ENCODE measurements around the gene GDPD5. TPM values are rescaled to one million over a fixed set of nuclear protein-coding genes. Genes with fewer than 3 reads are reported as not detected.

GDPD5 gene
- total and polyA plus RNA-seq, 2 donors (not counting 1 experiment from before 2014, with no cell fraction given), result 59.1 to 102 TPM

DNA sequence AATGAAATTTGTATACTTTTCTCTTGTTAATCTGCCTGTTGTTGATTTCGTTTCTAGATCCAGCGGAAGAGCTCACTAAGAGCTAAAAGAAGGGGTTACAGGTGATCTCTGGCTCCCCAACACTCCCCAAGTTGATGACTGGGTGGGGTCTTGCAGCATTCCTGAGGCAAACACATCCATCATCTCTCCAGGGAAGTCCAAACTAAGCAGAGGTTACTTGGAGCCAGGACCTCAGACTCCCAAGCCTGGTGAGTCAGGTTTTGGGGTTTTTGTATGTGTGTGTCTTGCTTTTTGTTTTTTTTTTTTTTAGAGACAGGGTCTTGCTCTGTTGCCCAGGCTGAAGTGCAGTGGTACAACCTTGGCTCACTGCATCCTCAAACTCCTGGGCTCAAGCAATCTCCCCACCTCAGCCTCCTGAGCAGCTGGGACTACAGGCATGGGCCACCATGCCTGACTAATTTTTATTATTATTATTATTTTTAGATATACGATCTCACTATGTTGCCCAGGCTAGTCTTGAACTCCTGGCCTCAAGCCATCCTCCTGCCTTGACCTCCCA lies 137.9 kb downstream of the GDPD5 start:
- no peaks in the 10 kb centered on the region for H3K9me3 ChIP-seq (ENCODE audit: control extremely low read depth in 1 of 3, control insufficient read depth in 2 of 3, insufficient read depth in 1 of 3, low read length in 2 of 3)
- no peak for TF ChIP-seq EZH2 (IDR thresholded peaks at IDR 0.05; ENCODE audit: borderline replicate concordance, insufficient read depth, low read depth, low read length, poor library complexity, severe bottlenecking)
- TF ChIP-seq, protein P1, sequence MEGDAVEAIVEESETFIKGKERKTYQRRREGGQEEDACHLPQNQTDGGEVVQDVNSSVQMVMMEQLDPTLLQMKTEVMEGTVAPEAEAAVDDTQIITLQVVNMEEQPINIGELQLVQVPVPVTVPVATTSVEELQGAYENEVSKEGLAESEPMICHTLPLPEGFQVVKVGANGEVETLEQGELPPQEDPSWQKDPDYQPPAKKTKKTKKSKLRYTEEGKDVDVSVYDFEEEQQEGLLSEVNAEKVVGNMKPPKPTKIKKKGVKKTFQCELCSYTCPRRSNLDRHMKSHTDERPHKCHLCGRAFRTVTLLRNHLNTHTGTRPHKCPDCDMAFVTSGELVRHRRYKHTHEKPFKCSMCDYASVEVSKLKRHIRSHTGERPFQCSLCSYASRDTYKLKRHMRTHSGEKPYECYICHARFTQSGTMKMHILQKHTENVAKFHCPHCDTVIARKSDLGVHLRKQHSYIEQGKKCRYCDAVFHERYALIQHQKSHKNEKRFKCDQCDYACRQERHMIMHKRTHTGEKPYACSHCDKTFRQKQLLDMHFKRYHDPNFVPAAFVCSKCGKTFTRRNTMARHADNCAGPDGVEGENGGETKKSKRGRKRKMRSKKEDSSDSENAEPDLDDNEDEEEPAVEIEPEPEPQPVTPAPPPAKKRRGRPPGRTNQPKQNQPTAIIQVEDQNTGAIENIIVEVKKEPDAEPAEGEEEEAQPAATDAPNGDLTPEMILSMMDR (IDR thresholded peaks at IDR 0.05), result no peak
- peaks cover 4 to 6% of the 10 kb centered on the region in 2 donors for H3K4me1 ChIP-seq (ENCODE audit: control insufficient read depth in 2 of 2, insufficient read depth in 2 of 2, low read length in 2 of 2)
- intact Hi-C loops (cut with micrococcal nuclease), result loop anchor here (1.0 kb wide), 4 partner anchors 11 to 144 kb away; partner anchors contain the start of gene RPS3
- no peak overlapping the region for H2AFZ ChIP-seq (ENCODE audit: insufficient read depth, low read depth, low read length, poor library complexity, severe bottlenecking)
- no peak overlapping the region for H3K4me2 ChIP-seq (replicated peaks; ENCODE audit: low read depth, low read length, poor library complexity, severe bottlenecking)
- CTCF ChIA-PET, result interaction anchor here (0.8 to 13.7 kb wide), 14 partner anchors 7 to 247 kb away, joined by 3 to 347 read pairs (median 5); no protein-coding TSS in a partner anchor
- H3K36me3 ChIP-seq (replicated peaks in 1 of 2; ENCODE audit: control extremely low read depth in 1 of 2, control insufficient read depth in 1 of 2, extremely low read depth in 1 of 2, insufficient read depth in 2 of 2, low read length in 1 of 2), result no peaks in the 10 kb centered on the region
- H3K27me3 ChIP-seq (replicated peaks in 1 of 4; ENCODE audit: control extremely low read depth in 1 of 4, control insufficient read depth in 3 of 4, insufficient read depth in 4 of 4, low read length in 3 of 4), result peaks cover 0 to 10% (median 3%) of the 10 kb centered on the region in 4 experiments
- H3K4me3 ChIP-seq (ENCODE audit: control extremely low read depth in 1 of 5, extremely low read depth in 1 of 5, insufficient read depth in 1 of 5, low read depth in 2 of 5, low read length in 4 of 5), result no peak overlapping the region
- H3K4me1 Mint-ChIP-seq, result peaks cover 2% of the 10 kb centered on the region
- POLR2A ChIA-PET, result interaction anchor here (0.7 to 1.3 kb wide), 3 partner anchors 13 to 116 kb away, joined by 3 to 4 read pairs (median 3); no protein-coding TSS in a partner anchor
- DNase-seq (no peak), ATAC-seq (ENCODE audit: low read depth) (no peak)
- no peak overlapping the region for H3K27ac Mint-ChIP-seq
- H3K79me2 ChIP-seq (ENCODE audit: control insufficient read depth, insufficient read depth, low read length), result no peaks in the 10 kb centered on the region
- no peak overlapping the region for H3K4me3 Mint-ChIP-seq
- H3K27me3 Mint-ChIP-seq, result peaks cover 17% of the 10 kb centered on the region
- WGBS (ENCODE audit: insufficient coverage), result no CpG with 5 or more reads among the region's 3 CpGs
- no peaks in the 10 kb centered on the region for H4K20me1 ChIP-seq (ENCODE audit: control insufficient read depth, insufficient read depth, low read length, poor library complexity, severe bottlenecking)
- H3K9me3 Mint-ChIP-seq (ENCODE audit: insufficient read depth), result no peaks in the 10 kb centered on the region
- no peak overlapping the region for H3K27ac ChIP-seq (ENCODE audit: low read length in 2 of 2)
- no peak overlapping the region for H3K9ac ChIP-seq (ENCODE audit: low read length)

DNA sequence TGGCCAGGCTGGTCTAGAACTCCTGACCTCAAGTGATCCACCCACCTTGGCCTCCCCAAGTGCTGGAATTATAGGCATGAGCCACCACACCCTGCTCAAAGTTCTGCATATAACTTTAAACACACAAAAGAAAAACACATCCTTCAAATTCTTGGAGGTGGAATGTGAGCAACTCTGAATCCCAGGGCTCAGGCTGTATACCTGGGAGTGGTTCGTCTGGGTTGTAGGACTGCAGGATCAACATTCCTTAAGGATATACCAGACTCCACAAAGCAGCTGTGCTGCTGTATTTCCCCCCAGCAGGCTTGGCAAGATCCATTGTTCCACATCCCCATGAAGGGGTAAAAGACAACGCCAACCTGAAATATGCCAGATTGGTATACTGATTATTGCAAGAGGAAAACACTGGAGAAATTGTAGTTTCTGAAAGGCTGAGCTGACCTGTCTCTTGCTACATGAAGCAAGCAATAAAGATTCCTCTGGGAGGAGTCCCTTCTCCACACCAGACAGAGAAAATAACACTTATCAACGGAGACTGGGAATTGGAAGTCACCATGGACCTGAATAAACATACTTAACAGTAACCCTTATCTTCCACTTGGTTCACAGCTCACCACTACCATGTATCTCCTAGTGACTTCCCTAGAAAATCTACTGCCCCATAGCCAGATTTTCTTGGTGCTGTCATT lies 138.7 kb downstream of the GDPD5 start:
- no peak for DNase-seq
- H3K36me3 ChIP-seq (replicated peaks in 1 of 2; ENCODE audit: control extremely low read depth in 1 of 2, control insufficient read depth in 1 of 2, extremely low read depth in 1 of 2, insufficient read depth in 2 of 2, low read length in 1 of 2), result no peaks in the 10 kb centered on the region
- peaks cover 0 to 10% (median 3%) of the 10 kb centered on the region in 4 experiments for H3K27me3 ChIP-seq (replicated peaks in 1 of 4; ENCODE audit: control extremely low read depth in 1 of 4, control insufficient read depth in 3 of 4, insufficient read depth in 4 of 4, low read length in 3 of 4)
- H3K4me2 ChIP-seq (replicated peaks; ENCODE audit: low read depth, low read length, poor library complexity, severe bottlenecking), result no peak overlapping the region
- no peak overlapping the region for H3K4me3 ChIP-seq (ENCODE audit: control extremely low read depth in 1 of 5, extremely low read depth in 1 of 5, insufficient read depth in 1 of 5, low read depth in 2 of 5, low read length in 4 of 5)
- ChIA-PET POLR2A (interaction anchor here (0.7 kb wide), 2 partner anchors 112 to 116 kb away, joined by 3 to 4 read pairs; no protein-coding TSS in a partner anchor), CTCF (interaction anchor here (1.5 to 13.7 kb wide), 8 partner anchors 21 to 246 kb away, joined by 4 to 347 read pairs (median 10); no protein-coding TSS in a partner anchor)
- no peak for TF ChIP-seq EZH2 (IDR thresholded peaks at IDR 0.05; ENCODE audit: borderline replicate concordance, insufficient read depth, low read depth, low read length, poor library complexity, severe bottlenecking)
- TF ChIP-seq, protein P1 (IDR thresholded peaks at IDR 0.05), result no peak
- Mint-ChIP-seq H3K27me3 (peaks cover 17% of the 10 kb centered on the region), H3K4me3 (no peak overlapping the region), H3K9me3 (ENCODE audit: insufficient read depth) (no peaks in the 10 kb centered on the region), H3K27ac (no peak overlapping the region), H3K4me1 (peaks cover 2% of the 10 kb centered on the region)
- 73% methylated on average over 1 of the region's 3 CpGs for WGBS (ENCODE audit: insufficient coverage)
- ATAC-seq (ENCODE audit: low read depth), result no peak
- no peak overlapping the region for H2AFZ ChIP-seq (ENCODE audit: insufficient read depth, low read depth, low read length, poor library complexity, severe bottlenecking)
- no peaks in the 10 kb centered on the region for H3K9me3 ChIP-seq (ENCODE audit: control extremely low read depth in 1 of 3, control insufficient read depth in 2 of 3, insufficient read depth in 1 of 3, low read length in 2 of 3)
- peaks cover 4 to 6% of the 10 kb centered on the region in 2 donors for H3K4me1 ChIP-seq (ENCODE audit: control insufficient read depth in 2 of 2, insufficient read depth in 2 of 2, low read length in 2 of 2)
- intact Hi-C loops (cut with micrococcal nuclease), result no loop called here
- H4K20me1 ChIP-seq (ENCODE audit: control insufficient read depth, insufficient read depth, low read length, poor library complexity, severe bottlenecking), result no peaks in the 10 kb centered on the region
- H3K79me2 ChIP-seq (ENCODE audit: control insufficient read depth, insufficient read depth, low read length), result no peaks in the 10 kb centered on the region
- H3K27ac ChIP-seq (ENCODE audit: low read length in 2 of 2), result no peak overlapping the region
- no peak overlapping the region for H3K9ac ChIP-seq (ENCODE audit: low read length)
